GM21367 (cell line): ENCODE measurements around the gene DLGAP1.

ENCODE experiments used
- ATAC-seq: cut with Tn5 transposase; IDR thresholded peaks from one replicate; pipeline ENCODE4 v1.9.1; 2021; ENCODE audit not compliant: unreplicated experiment

The DLGAP1 gene

DNA sequence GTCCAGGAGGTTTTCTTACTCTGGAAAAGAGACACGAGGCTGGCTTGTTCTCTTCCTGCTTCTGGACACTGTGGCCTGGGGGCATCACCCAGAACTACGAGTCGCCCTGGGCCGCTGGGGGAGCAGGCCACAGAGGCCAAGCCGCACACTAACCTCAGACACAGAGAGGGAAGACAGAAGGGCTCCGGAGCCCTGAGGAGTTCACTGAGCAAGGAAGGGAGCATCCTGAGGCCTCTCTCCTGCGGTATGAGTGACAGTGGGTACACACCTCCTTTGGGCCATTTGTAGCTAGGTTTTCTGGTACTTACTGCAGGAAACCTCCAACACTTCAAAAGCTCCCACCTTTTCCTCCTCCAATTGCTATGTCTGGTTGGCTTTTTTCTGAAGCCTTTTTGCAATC lies 494.1 kb downstream of the DLGAP1 start:
- no peak for ATAC-seq

DNA sequence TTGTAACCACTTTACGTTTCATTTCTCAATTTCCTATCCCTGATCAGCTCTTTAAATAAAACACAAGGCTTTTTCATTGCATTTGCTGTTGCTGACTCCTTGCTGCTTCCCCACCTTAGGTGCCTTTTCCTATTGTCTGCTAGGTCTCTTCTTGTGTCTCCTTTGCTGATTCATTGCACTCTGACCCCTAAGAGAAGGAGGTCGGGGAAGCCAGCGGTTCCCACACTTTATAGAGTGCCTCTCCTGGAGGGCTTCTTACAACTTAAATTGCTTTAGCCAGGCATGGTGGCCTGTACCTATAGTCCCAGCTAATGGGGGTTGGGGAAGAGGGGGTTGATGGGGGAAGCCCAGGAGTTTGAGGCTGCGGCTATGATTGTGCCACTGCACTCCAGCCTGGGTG lies 495.0 kb downstream of the DLGAP1 start:
- no peak for ATAC-seq

DNA sequence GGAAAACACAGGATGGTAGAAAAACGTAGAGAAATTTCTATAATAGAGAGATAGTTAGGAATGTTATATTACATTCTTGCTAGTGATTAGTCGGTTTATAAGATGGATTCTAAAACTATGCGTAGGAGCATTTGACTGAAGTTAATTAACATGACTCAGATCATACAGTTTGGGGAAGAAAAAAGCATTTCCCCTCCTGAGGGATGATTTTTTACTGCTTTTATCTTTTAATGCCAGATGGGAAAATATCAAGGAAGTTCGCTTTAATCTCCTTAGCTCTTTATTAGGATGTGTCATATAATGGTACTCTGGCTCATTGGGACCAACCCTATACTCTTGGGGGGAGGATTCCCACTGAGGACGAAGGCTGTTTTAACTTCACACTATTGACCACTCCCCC lies 503.1 kb downstream of the DLGAP1 start:
- no peak for ATAC-seq

DNA sequence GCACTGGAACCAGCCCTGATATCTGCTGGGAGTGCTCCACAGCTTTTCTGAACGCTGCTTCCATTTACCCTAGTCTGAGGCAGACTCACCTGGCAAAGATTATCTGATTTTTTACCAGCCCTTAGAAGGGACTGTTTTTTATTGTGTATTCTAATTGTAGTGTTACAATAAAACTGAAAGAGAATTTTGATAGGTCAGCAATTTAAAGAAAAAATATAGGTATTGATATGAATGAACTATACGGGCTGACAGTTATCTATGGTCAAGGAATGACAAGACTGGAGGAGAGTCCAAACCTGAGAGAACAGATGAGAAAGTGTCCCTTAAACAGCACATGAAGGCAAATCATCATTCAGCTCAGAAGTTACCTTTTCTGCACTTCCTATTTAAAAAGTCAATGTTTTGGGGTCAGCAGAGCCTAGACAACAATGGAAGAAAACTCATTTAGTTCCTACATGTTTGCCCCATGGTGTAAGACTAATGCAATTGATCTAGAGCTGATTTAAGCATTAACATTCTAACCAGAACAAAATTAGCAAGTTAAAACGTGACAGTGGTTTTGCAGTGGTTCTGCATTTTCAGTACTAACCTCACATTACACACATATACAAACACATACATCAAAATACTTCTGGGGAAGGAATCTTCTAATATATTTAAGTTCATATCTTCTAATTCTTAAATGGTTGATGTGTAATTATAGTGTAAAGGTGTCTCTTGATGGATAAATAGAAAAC lies 504.3 kb downstream of the DLGAP1 start:
- ATAC-seq: no peak

DNA sequence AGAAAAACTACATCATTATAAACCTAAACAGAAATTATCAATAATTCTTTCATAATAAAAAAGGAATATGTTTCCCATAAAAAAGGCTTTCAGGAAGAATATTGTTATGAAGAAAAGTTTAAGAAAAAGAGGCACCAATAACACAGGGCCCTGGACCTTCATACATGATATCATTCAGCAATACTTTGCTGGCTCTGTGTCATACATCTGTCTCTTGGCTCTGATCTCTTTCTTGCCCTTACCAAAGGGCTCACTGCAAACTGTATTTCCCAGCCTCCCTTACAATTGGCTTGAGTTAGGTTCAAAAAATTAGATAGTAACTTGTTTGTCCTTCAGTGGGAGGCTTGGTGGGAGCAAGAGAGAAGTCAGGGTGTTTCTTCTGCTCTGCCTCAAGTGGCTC lies 506.1 kb downstream of the DLGAP1 start:
- ATAC-seq: no peak

DNA sequence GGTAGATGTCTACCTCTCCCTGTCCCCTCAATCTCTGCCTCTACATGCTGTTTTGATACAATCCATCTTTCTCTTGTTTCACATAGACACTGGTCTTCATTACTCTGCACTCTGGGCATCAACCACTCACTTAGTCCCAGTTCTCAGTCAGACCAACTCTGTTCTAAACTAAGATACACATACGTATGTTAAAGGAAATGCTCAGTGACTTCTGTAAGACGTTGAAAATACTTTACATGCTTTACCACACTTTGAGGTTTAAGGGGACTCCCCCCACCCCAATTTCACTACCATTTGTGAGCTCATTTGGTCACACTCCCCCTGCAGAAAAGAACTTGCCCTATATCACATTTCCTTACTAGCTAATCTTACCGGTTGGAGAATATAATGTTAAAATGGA lies 507.7 kb downstream of the DLGAP1 start:
- ATAC-seq: no peak

DNA sequence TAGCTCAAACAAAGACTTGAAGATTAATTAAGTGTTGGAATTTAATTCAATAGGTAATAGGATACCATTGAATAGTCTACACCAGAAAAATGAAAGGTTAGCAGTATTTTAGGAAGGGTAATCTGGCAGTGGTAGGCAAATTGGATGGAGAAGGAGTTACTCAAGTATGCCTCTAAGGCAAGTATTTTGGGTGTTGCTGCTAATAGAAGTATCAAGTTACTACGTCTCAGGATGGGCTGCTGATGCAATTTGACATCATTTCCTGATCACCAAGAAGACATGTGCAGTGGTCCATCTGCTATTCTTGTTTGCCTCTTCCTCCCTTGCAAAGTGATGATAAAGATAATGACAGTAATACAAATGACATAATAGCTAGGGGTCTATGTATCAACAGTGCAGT lies 519.8 kb downstream of the DLGAP1 start:
- no peak for ATAC-seq

DNA sequence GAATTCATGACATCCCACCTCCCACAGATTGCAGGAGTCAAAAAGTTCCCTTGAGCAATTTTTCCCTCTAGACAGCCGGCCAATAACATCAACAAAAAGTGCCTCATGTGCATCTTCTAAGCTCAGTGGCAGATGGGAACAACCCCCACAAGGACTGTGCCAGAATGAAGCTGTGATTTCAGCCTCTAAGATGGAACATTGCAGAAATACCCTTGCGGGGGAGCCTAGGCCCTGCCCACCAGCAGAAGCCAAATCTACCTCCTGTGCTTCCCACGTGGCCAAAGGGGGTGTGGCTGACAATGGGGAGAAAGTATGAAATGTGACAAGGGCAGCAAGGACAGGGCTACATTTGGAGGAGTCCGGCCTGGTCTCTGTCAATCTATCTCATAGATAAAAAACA lies 522.8 kb downstream of the DLGAP1 start:
- ATAC-seq: no peak

DNA sequence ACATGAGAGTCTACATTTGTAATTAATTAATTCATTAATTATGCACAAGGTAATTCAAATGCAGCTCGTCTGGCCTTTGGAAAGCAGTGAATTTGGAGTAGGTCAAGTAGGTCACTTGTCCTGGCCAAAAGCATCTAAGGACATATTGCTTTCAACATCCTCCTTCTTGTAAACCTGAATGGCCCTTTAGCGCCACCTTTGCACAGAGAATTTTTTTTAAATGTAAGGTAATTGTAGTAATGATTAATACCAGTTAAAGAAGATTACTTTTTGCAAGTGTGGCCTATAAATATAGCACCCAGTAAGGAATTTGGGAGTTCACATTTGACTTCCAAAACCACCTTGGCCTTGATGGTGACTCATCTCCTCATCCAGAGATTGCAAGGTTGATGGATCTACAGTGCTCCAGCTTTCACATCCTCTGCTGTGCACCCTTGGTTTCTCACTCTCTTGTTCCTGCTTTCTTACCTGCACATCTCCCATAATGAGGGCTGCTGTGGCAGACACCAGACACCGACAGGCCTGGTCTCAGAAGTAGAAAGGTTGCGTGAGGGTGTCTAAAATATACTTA lies 523.5 kb downstream of the DLGAP1 start:
- no peak for ATAC-seq

DNA sequence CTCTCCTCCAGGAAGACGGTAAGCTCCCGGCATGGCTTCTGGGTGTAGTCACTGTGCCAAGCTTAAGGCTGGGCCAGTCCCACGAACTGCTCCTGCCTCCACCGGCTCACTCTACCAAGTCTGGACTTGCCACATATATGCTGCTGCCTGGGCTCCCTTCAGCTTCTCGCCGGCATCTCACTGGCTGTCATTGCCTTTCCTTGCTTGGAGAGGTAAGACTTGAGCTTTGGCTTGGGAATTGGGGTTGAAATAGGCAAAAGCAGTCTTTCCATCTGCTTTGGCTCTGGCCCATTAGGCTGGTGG lies 524.1 kb downstream of the DLGAP1 start:
- ATAC-seq: no peak

DNA sequence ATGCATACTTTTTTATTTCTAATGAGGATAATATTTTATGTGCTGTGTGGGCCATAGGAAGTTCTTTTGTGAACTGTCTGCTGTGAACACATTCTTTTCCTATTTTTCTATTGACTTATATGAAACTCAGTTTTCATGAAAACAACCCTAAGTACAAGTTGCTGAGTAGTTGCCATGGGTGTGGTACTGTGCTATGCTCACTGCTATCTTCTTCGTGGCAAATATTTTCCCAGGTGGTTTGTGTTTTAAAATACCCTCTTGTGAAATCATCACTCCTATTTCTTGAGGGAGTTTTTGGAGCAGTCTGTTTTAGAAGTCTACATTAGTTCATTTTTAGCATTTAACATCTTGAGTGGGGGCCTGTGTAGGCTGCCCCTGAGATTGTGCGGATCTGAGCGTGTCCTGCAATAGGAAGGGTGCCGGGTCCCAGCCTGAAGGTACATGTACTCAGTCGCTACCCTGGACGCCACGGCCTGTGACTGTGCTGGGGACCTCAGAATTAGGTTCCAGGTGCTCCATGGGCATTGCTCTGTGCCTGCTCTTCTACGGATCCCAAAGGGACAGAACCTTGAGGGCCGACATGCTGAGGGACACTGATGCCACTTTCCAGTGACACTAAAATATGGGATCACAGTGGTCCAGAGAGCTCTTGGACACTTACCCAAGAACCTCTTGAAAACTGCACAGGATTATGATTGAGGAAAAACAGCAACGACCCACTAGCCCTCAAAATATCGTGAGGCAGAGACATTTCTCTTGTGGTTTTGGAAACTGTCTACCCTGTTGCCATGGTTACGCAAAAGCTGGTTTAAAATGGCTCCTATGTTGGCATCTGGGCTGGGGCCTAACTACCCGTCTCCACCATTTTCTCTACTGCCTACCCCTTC lies 524.7 kb downstream of the DLGAP1 start:
- ATAC-seq: no peak

DNA sequence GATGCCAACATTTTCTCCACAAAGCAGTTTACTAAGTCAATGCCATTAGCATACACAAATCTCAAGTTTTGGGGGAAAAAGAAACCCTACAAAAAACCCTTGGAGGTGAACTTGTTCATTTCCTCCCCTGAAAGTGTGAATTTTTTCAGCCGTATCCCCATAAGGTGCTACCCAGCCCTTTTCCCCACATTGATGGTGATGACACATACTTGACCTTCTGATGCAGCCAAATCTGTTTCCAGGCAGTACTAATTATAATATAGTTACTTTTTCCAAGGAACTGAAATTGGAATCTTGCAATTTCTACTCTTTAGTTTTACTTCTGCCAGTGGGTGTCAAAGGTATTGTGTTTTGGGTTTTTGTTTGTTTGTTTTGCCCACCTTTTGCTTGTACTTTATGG lies 530.7 kb downstream of the DLGAP1 start:
- no peak for ATAC-seq

DNA sequence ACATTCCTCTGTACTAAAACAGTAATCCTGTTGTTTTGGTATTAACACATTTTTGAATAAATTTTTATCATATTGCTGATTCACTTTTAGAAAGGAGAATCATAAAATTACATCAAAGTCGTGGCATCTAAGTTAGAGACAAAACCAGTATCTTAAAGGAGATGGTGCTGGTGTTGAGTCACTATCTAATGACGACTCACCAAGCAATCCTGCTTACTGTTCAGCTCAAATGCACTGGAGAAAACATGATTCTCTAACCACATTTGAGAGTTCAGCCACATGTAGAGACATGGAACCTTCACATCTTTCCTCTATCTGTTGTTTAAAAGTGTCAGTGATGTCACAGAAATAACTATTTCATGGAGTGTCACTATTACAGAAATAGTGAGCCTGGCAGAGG lies 531.4 kb downstream of the DLGAP1 start:
- no peak for ATAC-seq

DNA sequence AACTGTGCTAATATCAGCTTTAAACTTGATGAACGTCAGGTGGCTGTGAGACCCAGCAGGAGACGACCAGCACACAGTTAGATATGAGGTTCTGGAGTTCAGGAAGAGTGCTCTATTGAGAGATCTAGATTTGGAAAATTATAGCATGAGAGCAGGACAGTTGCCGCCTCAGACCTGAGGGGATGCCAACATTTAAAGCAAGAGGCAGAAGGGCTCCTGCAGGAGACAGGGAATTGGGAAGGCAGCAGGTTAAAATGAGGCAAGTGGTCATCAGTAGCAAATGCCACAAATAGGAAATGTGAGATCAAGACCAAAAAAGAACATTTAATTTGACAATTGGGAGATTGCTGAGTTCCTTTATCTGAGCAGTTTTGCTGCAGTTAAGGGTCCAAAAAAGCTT lies 533.3 kb downstream of the DLGAP1 start:
- ATAC-seq: no peak

DNA sequence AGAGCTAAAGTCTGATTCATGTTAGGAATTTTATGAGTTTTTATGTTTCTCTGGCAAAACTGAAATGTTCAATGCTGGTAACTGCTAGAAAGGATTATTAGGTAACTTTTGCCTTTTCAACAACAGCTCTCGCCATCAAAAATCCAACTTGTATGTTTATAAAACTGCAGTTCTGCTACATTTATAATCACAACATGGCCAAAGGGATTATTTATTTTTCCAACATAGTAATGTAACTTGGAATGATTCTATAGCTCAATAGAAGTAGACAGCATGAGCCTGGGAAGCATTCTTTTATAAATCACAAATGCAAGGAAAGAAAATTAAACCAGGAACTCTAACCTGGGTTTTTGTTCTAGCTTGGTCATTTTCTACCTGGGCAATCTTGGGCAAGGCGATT lies 534.3 kb downstream of the DLGAP1 start:
- no peak for ATAC-seq

DNA sequence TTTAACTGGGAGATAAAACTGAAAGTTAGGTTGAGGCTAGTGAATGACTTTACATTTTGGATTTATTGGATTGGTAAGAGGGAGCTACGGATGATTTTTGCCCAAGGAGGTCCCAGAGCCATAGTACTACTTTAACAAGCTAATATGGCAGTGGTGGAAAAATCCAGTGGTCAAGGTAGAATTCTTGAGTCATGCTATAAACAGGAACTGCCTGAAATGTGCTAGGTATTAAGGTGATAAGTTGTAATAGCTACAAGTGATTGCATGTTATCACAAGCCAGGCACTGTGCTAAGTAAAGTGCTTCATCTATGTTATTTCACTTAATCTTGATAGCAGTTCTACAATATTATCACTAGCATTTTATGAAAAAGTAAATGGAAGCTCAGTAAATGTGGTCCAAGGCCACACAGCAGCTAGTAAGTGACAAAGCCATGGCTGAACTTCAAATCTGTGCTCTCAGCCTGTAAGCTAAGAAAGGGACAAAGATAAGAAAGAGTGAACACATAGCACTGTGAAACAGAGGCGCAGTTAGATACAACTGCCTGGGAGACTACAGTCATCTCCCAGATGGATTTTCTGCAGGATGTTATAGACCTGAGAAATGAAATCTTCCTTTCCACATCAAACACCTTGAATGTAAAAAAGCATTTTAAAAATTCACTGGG lies 535.6 kb downstream of the DLGAP1 start:
- no peak for ATAC-seq

DNA sequence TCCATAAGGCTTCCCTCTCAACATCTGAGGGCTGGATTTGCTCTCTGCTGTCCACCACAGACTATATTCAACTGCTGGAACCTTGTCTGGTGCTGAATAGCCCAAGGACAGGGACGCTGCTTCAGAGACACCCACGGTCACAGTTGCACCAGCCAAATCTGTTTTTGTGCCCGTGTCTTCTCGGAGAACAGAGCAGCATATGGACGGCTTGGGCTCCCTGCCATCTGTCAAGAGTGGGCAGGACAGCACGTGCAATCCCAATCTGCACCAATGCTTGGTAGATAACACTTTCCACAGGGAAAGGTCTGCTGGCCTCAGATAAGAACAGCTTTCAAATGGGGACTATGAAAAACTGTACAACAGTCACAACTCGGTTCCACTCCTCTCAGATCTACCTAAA lies 539.0 kb downstream of the DLGAP1 start:
- no peak for ATAC-seq

DNA sequence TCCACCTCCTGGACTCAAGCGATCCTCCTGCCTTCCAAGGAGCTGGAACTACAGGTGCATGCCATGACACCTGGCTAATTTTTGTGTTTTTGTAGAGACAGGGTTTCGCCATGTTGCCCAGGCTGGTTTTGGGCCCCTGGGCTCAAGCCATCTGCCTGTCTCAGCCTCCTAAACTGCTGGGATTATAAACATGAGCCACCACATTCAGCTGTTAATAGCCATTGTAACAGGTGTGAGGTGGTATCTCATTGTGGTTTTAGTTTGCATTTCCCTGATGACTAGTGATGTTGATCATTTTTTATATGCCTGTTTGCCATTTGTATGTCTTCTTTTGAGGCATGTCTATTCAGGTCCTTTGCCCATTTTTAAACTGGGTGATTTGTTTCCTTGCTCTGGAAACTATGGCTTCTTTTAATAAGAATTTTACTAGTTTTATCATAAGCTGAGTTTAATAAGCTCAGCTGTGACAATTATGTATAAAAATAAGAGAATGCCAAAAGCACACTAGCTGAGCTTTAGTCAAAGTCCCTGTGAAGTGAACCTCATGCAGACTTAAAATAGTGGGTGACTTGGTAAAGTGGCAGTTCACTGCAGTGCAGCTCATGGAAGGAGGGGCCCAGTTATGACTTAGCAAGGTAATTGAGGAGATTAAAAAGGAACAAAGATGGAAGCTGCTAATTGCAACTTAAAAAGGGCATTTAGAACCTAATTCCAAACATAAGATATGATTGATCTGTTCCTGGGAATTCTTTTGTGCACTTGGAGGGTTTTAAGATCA lies 540.1 kb downstream of the DLGAP1 start:
- no peak for ATAC-seq

DNA sequence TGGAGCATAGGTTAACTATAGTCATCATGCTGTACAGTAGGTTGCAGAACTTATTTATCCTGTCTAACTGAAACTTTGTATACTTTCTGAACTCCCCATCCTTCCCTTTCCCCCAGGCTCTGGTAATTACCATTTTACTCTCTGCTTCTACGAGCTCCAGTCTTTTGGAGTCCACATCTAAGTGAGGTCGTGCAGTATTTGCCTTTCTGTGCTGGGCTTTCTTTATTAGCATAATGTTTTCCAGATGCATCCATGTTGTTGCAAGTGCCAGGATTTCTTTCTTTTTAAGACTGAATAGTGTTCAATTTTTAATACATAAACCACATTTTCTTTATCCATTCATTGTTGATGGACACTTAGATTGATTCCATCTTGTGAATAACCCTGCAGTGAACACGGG lies 541.0 kb downstream of the DLGAP1 start:
- no peak for ATAC-seq

DNA sequence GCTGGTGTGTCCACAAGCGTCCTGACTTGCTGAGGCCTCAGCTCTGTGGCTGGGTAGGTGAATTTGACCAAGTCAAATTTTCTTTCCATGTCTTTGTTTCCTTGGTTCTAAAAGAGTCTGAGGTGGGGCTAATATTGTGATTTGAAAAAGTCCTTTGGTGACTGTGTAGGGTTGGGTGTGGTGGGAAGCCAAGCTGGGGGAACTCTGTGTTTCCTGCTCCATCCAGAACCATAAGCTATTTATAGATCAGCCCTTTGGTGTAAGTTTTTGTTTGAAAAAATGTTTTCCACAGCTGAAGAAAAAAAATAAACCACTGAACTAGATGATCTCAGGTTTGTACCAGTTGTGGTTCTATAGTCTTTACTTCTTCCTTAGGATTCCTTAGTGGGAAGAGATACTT lies 542.4 kb downstream of the DLGAP1 start:
- ATAC-seq: no peak

DNA sequence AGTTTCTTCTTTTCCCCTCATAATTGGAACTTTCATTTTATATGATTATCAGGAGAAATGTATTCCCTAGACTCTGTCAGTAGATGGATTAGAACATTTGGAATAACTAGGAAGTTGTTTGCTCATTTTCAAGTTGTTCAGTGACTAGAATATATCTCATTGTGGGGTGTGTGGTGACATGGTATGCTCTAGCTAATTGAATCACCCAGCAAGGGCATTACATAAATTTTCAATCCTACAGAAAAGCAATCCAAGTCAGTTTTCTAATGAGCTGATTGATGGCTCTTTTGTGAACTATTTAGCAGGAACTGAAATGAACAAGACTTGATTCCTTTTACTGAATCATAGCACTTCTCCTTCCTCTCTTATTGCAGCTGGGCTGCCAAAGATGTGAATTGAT lies 543.7 kb downstream of the DLGAP1 start:
- no peak for ATAC-seq
